Bone marrow (tissue), 2 donors: ENCODE data around the gene OPN4.
A peak's percentile ranks its signal among the peaks of the same experiment; 100 is the strongest.

Source experiments
- DNase-seq, 2 donors: peaks; one replicate each; lab custom pipeline; 2025; lab: John Stamatoyannopoulos, UW

Gene OPN4

GRCh38 chr10:86699991-86700840 is 45.9 kb downstream of the OPN4 start:
- no peak for DNase-seq

GRCh38 chr10:86700851-86701617 is 46.7 kb downstream of the OPN4 start:
- no peak for DNase-seq

GRCh38 chr10:86703176-86703575 is 48.8 kb downstream of the OPN4 start:
- no peak for DNase-seq

GRCh38 chr10:86705139-86705538 is 50.8 kb downstream of the OPN4 start:
- DNase-seq = no peak

GRCh38 chr10:86705905-86706304 is 51.6 kb downstream of the OPN4 start:
- DNase-seq = no peak

GRCh38 chr10:86706401-86706841 is 52.1 kb downstream of the OPN4 start:
- DNase-seq = no peak

GRCh38 chr10:86706977-86707376 is 52.6 kb downstream of the OPN4 start:
- no peak for DNase-seq

- DNase-seq = no peak
Observed at GRCh38 chr10:86707505-86707904, 53.2 kb downstream of the OPN4 start.

GRCh38 chr10:86708068-86708782 is 53.9 kb downstream of the OPN4 start:
- no peak for DNase-seq

GRCh38 chr10:86708783-86709380 is 54.5 kb downstream of the OPN4 start:
- DNase-seq = no peak

- DNase-seq = no peak
Observed at GRCh38 chr10:86709396-86710185, 55.2 kb downstream of the OPN4 start.

GRCh38 chr10:86710987-86711512 is 56.7 kb downstream of the OPN4 start:
- peak; percentile 11 to 52 for DNase-seq

GRCh38 chr10:86711513-86712316 is 57.4 kb downstream of the OPN4 start:
- peak in 1 of 2 donors; percentile 35 for DNase-seq

GRCh38 chr10:86712317-86712707 is 58.0 kb downstream of the OPN4 start:
- DNase-seq = no peak

GRCh38 chr10:86715156-86715795 is 60.9 kb downstream of the OPN4 start:
- DNase-seq = no peak

- no peak for DNase-seq
Observed at GRCh38 chr10:86715836-86716235, 61.5 kb downstream of the OPN4 start.
